ENCODE measurements around the gene MTERF1. TPM values are rescaled to one million over a fixed set of nuclear protein-coding genes. Genes with fewer than 3 reads are reported as not detected.

MTERF1 gene
- 10.7 to 12.8 TPM (median 10.9 TPM) in 5 replicates for total RNA-seq (2022; extraction: Qiagen RNA extraction)

GRCh38 chr7:91880413-91881241 is at the start of gene MTERF1:
MTERF1 (minus strand) TSS chr7:91880702; CDS start chr7:91880083, 619 bp downstream.

Other genes starting within 250 kb of the MTERF1 start
- 12.6 to 20.2 TPM (median 14.1 TPM) in 5 replicates for gene AKAP9, start 60.2 kb upstream of the MTERF1 start, total RNA-seq (2022; extraction: Qiagen RNA extraction)

Measured in A549 treated with AZD2906 at 1 μM for 4 hours (cell line).